SK-N-SH (cell line): ENCODE results near the gene ABCB9.

ENCODE experiments used
- CTCF ChIP-seq: fragments of 200-600 bp; sonication (generic); IDR thresholded peaks from 2 replicates; pipeline ENCODE4 v1.6.1; 2017; ENCODE audit warnings: antibody characterized with exemption, mild to moderate bottlenecking, moderate library complexity
- EZH2phosphoT487 ChIP-seq: fragments of 200-600 bp; sonication (generic); IDR thresholded peaks from 2 replicates; pipeline ENCODE4 v1.6.1; 2017; ENCODE audit warnings: low read depth, mixed run types, mild to moderate bottlenecking, antibody characterized with exemption, moderate library complexity, borderline replicate concordance
- MAX ChIP-seq: IDR thresholded peaks from 2 replicates; pipeline ENCODE4 v1.4.0; 2012; ENCODE audit warnings: low read depth
- MXI1 ChIP-seq: IDR thresholded peaks from 2 replicates; pipeline ENCODE4 v1.6.1; 2012; ENCODE audit warnings: mild to moderate bottlenecking, low read depth, low read length, improper control_type of control experiment
- RFX5 ChIP-seq: IDR thresholded peaks from 2 replicates; pipeline ENCODE4 v1.6.1; 2012; ENCODE audit warnings: mild to moderate bottlenecking, improper control_type of control experiment, low read length
- RXRA ChIP-seq: IDR thresholded peaks from 2 replicates; pipeline ENCODE4 v1.4.0; 2012; ENCODE audit warnings: low read depth, mild to moderate bottlenecking, borderline replicate concordance

- TF ChIP-seq MAX (no peak), MXI1 (no peak), CTCF (no peak), RXRA (no peak), RFX5 (no peak), EZH2phosphoT487 (no peak)
Measured at GRCh38 chr12:122985338-122986257, 19.3 kb upstream of the ABCB9 start.
